Smooth muscle cell of the brain vasculature (primary cell): Measurements from ENCODE around the gene CCDC92B.

Experiments
- DNase-seq: peaks from one replicate; pipeline ENCODE4 v3.0.0-alpha.2; 2012; ENCODE audit warnings: low read depth, low spot score

Gene CCDC92B

GRCh38 chr17:2778489-2778888 is 29.0 kb upstream of the CCDC92B start:
- DNase-seq: no peak

- no peak for DNase-seq
Measured at GRCh38 chr17:2777242-2777867, 27.9 kb upstream of the CCDC92B start.

DNA sequence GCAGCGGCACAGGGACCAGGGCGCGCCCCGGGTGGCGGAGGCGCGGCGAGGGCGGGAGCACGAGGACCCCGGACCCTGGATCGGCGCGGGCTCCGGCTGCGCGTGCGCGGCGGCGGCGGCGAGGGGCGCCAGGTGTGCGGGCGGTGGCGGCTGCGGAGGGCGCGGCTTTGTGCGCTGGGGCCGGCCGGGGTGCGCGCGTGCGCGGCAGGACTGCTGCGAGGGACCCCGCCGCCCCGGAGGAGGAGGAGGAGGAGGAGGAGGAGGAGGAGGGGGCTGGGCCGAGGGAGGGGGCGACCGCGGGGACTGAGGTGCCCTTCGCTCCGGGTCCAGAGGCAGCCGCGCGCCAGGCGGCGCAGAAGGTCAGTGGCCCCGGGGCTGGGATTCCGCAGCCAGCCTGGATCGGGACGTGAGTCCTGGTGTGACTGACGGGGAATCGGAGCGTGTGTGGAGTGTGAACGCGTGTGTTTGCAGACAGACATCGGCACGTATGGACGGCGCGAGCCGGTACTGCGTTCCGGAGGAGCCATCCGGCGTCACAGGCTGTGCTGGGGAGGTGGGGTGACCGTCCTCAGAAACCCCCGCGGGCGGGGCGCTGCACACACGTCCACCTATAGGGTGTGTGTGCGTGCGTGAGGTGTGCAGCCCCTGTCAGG is 27.3 kb upstream of the CCDC92B start:
- DNase-seq: no peak

DNA sequence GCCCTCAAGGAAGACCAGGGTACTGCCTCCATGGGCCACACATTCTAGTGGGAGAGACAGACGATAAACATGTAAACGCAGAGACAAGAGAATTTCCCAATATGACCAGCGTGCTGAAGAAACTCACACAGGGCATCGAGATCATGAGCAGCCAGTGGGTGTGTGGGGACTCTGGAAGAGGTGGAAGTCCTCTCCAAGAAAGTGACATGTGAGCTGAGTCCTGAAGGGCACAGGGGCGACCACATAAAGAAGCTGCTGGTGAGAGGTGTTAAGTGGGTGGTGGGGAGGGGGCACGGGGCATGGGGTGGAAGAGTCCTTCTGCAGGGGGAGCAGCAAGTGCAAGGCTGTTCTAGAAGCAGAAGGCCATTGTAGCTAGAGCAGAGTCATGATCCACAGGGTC is 25.8 kb upstream of the CCDC92B start:
- DNase-seq: no peak

GRCh38 chr17:2770129-2770528 is 20.7 kb upstream of the CCDC92B start:
- no peak for DNase-seq

- no peak for DNase-seq
Measured at GRCh38 chr17:2758870-2759269, 9.4 kb upstream of the CCDC92B start.

GRCh38 chr17:2755891-2756724 is 6.7 kb upstream of the CCDC92B start:
- DNase-seq: no peak

GRCh38 chr17:2751491-2751890 is 2.0 kb upstream of the CCDC92B start:
- no peak for DNase-seq

- DNase-seq: no peak
Measured at GRCh38 chr17:2750721-2751120, 1.3 kb upstream of the CCDC92B start.

- DNase-seq: peak; percentile 20
Measured at GRCh38 chr17:2749784-2750181, 331 bp upstream of the CCDC92B start.

GRCh38 chr17:2745317-2746037 is 4.0 kb downstream of the CCDC92B start:
- DNase-seq: no peak

DNA sequence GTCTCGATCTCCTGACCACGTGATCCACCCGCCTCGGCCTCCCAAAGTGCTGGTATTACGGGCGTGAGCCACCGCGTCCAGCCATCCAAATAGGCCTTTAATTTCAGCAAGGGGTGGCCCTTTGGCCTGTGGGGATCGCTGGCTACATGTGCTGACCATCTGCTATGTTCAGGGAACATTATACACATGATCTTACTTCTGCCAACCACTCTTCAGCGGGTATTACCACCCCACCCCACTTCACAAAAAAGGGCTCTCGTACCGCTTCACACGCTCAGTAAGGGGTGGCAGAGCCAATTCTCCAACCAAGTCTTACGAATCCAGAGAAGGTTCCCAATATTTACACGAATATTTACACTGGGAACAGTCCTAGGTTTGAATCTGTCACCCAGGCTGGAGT is 11.8 kb downstream of the CCDC92B start:
- no peak for DNase-seq

DNA sequence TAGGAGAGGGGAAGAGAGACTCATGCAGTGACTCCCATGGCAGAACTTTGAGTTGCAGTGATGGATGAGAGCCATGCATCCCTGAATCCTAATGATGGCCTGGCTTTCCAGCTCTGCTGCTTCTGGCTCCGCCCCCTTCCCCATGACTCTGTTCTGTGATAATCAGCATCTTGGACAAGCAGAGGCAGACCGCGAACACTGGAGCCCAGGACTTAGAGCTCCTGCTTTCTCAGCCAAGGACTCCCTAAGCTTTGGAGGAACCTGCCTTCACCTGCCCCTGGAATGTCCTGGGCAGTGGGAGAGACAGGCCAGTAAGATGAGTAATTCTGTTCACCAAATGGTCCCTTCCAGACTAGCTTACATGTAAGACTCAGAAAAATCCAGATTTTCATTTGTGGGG is 12.5 kb downstream of the CCDC92B start:
- no peak for DNase-seq

DNA sequence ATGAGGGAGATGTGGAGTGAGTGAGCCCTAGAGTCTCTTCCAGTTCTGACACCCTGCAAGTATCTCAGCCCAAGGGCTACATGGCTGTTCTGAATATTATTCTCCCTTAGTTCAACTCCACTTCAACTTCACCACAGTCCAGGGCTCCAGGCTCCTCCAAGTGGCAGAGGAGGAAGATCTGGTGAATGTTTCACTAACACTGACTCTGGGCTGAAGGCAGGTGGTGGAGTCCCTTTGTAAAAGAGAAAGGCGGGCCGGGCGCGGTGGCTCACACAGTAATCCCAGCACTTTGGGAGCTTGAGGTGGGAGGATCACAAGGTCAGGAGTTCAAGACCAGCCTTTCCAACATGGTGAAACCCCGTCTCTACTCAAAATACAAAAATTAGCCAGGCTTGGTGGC is 13.6 kb downstream of the CCDC92B start:
- DNase-seq: no peak

DNA sequence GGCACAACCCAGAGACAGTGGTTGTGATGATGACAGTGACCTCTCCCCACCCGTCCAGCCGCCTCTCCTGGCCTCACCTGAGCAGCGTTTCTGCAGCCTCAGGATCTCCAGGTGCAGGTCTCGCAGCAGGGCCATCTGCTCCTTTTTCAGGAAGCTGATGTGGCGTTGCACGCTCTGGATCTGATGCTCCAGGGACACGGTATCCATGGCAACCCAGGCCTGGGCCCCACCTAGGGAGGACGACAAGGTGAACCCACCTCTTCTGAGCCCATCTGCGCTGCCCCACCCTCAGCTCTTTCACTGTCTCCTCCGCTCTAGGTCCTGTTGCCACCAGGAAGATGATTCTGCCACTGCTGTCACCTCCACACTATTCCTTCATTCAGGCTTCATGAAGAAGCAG is 14.5 kb downstream of the CCDC92B start:
- DNase-seq: no peak

DNA sequence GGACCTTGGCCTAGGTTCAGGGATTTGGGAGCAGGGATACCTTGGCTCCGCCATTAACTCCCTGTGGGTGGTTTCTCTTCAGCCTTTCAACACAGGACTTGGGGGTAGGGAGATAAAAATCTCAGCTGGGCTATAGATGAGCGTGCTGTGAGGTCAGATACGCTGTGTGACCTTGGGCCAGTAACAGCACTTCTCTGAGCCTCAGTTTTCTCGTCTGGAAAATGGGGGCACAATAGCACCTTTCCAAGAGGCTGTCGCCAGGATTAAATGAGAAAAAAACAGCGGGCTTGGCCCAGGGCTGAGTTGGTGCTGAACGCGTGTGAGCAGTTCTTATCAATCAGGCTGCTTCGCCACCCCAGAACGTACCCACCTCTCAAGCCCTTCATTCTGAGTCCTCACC is 17.6 kb downstream of the CCDC92B start:
- DNase-seq: no peak

GRCh38 chr17:2730764-2731353 is 18.6 kb downstream of the CCDC92B start:
- no peak for DNase-seq

DNA sequence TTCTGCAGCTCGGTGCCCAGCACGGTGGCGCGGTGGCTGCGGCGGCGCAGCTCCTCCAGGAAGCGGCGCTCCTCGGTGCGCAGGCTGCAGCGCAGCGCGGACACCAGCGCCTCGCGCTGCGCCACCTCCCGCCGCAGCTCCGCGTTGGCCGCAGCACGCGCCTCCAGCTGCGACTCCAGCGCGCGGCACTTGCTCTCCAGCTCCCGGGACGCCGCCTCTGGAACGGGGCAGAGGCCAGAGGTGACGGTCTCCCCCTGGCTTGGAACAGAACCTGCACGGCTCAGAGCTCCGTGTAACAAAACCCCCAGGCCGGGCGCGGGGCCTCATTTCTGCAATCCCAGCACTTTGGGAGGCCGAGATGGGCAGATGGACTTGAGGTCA is 24.7 kb downstream of the CCDC92B start:
- DNase-seq: no peak

DNA sequence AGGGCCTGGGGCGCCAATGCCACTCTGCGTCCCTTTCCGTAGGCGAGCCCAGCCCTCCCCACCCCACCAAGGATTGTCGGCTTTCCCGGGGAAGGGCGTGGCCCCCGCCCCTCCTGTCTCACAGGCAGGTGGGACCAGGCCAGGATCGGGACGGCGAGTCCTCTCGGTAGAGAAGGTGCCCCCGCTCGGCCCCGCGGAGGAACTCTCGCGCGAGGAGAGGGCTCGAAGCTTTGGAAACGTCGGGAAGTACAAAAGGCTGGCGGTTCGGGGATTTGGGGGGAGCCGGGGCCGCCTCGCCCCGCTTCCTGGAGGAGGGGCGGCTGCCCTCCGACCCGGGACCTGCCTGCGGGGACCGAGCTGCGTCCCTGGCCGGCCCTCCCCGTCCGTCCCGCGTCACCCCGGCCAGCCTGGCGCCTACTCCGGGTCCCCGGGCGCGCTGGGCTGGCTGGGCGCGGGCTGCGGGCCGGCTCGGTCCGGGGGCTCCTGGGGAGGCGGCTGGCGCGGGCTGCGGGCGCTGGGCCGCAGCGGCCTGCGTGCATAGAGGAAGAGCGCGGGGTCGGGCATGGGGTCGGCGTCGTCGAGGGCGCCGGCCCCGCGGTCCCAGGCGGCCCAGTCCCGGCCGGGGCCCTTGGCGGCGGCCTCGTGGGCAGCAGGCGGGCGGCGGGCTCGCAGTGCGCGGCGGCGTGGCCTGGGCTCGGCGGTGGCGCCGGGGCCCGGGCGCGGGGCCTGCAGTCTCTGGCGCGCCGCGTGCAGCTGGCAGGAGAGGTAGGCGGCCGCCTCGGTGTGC is 25.3 kb downstream of the CCDC92B start:
- DNase-seq: no peak

- DNase-seq: no peak
Measured at GRCh38 chr17:2723505-2723996, 25.9 kb downstream of the CCDC92B start.

DNA sequence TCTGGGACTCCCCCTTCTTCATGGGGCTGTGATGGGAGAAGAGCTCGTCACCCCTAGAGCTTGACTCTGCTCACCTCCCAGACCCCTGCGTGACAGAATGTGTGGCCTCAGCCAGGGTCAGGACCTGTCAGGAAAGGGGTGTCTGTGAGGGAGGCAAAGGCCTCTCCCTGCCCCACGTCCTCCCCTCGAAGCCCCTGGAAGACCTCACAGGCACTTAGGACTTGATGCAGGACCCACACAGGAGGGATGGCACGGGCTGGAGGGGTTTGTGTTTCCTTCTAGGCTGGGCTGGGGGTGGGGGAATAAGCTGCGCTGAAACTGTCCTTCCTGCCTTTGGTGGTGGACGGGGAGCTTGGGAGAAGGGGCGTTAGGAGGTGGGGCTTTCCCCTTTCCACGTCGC is 26.8 kb downstream of the CCDC92B start:
- no peak for DNase-seq
